Progenitor cell of endocrine pancreas (in vitro differentiated cells): ENCODE results near the gene FAM24B. TPM values are rescaled to one million over a fixed set of nuclear protein-coding genes. Genes with fewer than 3 reads are reported as not detected.
"Not testable (repeated sequence)": the region's sequence is repeated elsewhere in the genome, so short reads cannot be mapped to it uniquely, and the experiment has no call there.

Source experiments
- DNase-seq: peaks from one replicate; pipeline ENCODE4 v3.0.0; 2021; ENCODE audit warnings: low spot score; ENCODE audit not compliant: unreplicated experiment
- H3K27ac Mint-ChIP-seq: 2 replicates; pipeline ENCODE4 v1.8.0; 2021; ENCODE audit warnings: mild to moderate bottlenecking, moderate library complexity, mixed read lengths
- H3K27me3 Mint-ChIP-seq: 2 replicates; pipeline ENCODE4 v1.8.0; 2021; ENCODE audit warnings: mixed read lengths
- H3K36me3 Mint-ChIP-seq: 2 replicates; pipeline ENCODE4 v1.8.0; 2022; ENCODE audit warnings: mixed read lengths; ENCODE audit not compliant: insufficient read depth
- H3K4me1 Mint-ChIP-seq: 2 replicates; pipeline ENCODE4 v1.8.0; 2021; ENCODE audit warnings: low read depth, mixed read lengths
- H3K4me3 Mint-ChIP-seq: 2 replicates; pipeline ENCODE4 v1.8.0; 2021; ENCODE audit warnings: low read depth, mild to moderate bottlenecking, moderate library complexity, mixed read lengths
- H3K9me3 Mint-ChIP-seq: 2 replicates; pipeline ENCODE4 v1.8.0; 2021; ENCODE audit warnings: low read depth, mixed read lengths
- total RNA-seq: library from RNA; stranded (reverse); gene quantifications from 2 replicates; pipeline ENCODE4 v1.2.1, GENCODE V29; 2021
- TF ChIP-seq, protein P1 (sequence below): fragments of 200-600 bp; sonication (generic); IDR thresholded peaks from one replicate; pipeline ENCODE4 v1.5.0; 2021; ENCODE audit warnings: antibody characterized with exemption, mild to moderate bottlenecking; ENCODE audit not compliant: unreplicated experiment

FAM24B gene
- total RNA-seq, 1 donor from 2014 or later = not detected

DNA sequence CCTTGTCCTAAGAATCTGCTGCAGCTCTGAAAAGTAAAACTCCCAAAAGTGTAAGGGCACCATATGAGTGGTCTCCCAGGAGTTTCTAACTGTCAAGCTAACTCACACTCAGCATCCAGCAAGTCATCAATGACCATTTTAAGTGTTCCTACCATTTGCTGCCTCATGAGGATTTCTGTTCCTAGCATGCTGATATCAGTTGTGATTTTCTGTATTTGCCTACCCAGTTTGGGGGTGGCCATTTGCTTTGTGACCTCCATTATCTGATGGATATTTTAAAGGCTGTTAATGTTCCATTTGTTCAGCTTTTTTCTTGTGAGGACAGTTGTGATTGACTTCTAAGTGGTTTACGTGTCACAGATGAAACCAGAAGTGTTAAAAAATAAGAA lies 2.9 kb downstream of the FAM24B start:
- H3K4me1 Mint-ChIP-seq = peaks cover 3% of the 10 kb centered on the region
- H3K27ac Mint-ChIP-seq = no peak overlapping the region
- peaks cover 3% of the 10 kb centered on the region for H3K9me3 Mint-ChIP-seq
- H3K27me3 Mint-ChIP-seq = peaks cover 49% of the 10 kb centered on the region
- no peak overlapping the region for H3K4me3 Mint-ChIP-seq
- TF ChIP-seq, protein P1, sequence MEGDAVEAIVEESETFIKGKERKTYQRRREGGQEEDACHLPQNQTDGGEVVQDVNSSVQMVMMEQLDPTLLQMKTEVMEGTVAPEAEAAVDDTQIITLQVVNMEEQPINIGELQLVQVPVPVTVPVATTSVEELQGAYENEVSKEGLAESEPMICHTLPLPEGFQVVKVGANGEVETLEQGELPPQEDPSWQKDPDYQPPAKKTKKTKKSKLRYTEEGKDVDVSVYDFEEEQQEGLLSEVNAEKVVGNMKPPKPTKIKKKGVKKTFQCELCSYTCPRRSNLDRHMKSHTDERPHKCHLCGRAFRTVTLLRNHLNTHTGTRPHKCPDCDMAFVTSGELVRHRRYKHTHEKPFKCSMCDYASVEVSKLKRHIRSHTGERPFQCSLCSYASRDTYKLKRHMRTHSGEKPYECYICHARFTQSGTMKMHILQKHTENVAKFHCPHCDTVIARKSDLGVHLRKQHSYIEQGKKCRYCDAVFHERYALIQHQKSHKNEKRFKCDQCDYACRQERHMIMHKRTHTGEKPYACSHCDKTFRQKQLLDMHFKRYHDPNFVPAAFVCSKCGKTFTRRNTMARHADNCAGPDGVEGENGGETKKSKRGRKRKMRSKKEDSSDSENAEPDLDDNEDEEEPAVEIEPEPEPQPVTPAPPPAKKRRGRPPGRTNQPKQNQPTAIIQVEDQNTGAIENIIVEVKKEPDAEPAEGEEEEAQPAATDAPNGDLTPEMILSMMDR = no peak
- no peak for DNase-seq
- H3K36me3 Mint-ChIP-seq = no peaks in the 10 kb centered on the region

DNA sequence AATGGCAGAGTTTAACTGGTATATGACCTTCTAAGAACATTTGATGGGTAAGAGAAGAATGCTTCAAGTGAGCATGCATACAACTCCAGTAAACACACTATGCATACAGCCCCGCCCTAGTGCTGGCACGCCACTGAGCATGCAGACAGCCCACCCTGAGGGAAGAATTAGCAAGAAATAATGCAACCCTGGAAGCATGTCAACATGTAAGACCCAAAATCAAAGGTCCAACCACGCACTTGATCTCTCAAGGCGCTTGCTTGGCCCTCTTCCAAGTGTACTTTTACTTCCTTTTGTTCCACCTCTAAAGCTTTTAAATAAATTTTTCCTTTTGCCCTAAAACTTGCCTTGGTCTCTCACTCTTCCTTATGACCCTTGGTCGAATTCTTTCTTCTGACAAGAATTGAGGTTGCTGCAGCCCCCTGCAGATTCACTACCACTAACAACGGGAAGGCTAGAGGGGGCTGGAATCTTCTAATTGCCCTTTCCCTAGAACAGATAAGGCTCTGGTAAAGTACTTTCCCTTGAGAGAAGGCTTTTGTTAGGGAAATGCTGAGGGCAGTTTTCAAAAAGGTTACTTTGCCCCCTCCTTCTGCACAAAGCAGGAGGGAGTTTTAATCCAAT lies 3.4 kb downstream of the FAM24B start:
- Mint-ChIP-seq H3K4me3 (no peak overlapping the region), H3K36me3 (no peaks in the 10 kb centered on the region), H3K27me3 (peaks cover 46% of the 10 kb centered on the region), H3K27ac (no peak overlapping the region), H3K9me3 (peaks cover 3% of the 10 kb centered on the region), H3K4me1 (peaks cover 3% of the 10 kb centered on the region)
- DNase-seq = no peak
- TF ChIP-seq, protein P1 = no peak

DNA sequence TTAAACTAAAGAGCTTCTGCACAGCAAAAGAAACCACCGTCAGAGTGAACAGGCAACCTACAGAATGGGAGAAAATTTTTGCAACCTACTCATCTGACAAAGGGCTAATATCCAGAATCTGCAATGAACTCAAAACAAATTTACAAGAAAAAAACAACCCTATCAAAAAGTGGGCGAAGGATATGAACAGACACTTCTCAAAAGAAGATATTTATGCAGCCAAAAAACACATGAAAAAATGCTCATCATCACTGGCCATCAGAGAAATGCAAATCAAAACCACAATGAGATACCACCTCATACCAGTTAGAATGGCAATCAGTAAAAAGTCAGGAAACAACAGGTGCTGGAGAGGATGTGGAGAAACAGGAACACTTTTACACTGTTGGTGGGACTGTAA lies 7.4 kb downstream of the FAM24B start:
- H3K36me3 Mint-ChIP-seq, H3K4me1 Mint-ChIP-seq, H3K4me3 Mint-ChIP-seq, H3K27ac Mint-ChIP-seq, DNase-seq: not testable (repeated sequence)
- peaks cover 16% of the 10 kb centered on the region for H3K27me3 Mint-ChIP-seq
- H3K9me3 Mint-ChIP-seq = peaks cover 12% of the 10 kb centered on the region

DNA sequence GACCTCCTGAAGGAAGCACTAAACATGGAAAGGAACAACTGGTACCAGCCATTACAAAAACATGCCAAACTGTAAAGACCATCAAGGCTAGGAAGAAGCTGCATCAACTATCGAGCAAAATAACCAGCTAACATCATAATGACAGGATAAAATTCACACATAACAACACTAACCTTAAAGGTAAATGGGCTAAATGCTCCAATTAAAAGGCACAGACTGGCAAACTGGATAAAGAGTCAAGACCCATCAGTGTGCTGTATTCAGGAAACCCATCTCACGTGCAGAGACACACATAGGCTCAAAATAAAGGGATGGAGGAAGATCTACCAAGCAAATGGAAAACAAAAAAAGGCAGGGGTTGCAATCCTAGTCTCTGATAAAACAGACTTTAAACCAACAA lies 10.6 kb downstream of the FAM24B start:
- H3K27me3 Mint-ChIP-seq, H3K4me3 Mint-ChIP-seq, H3K36me3 Mint-ChIP-seq, H3K27ac Mint-ChIP-seq, DNase-seq, H3K4me1 Mint-ChIP-seq: not testable (repeated sequence)
- H3K9me3 Mint-ChIP-seq = peaks cover 18% of the 10 kb centered on the region

DNA sequence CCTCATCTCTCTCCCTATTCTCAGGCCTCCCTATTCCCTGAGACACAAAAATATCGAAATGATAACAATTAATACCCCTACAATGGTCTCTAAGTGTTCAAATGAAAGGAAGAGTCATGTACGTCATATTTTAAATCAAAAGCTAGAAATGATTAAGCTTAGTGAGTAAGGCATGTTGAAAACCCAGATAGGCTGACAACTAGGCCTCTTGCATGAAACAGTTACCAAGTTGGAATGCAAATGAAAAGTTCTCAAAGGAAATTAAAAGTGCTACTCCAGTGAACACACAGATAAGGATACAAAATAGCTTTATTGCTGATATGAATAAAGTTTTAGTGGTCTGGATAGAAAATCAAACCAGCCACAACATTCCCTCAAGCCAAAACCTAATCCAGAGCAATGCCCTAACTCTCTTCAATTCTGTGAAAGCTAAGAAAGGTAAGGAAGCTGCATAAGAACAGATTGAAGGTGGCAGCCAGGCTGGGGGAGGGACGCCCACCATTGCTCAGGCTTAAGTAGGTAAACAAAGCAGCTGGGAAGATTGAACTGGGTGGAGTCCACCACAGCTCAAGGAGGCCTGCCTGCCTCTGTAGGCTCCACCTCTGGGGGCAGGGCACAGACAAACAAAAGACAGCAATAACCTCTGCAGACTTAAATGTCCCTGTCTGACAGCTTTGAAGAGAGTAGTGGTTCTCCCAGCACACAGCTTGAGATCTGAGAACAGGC lies 12.5 kb downstream of the FAM24B start:
- not testable (repeated sequence) for DNase-seq, H3K36me3 Mint-ChIP-seq, H3K4me3 Mint-ChIP-seq, H3K27me3 Mint-ChIP-seq, H3K27ac Mint-ChIP-seq, H3K4me1 Mint-ChIP-seq
- peaks cover 15% of the 10 kb centered on the region for H3K9me3 Mint-ChIP-seq

DNA sequence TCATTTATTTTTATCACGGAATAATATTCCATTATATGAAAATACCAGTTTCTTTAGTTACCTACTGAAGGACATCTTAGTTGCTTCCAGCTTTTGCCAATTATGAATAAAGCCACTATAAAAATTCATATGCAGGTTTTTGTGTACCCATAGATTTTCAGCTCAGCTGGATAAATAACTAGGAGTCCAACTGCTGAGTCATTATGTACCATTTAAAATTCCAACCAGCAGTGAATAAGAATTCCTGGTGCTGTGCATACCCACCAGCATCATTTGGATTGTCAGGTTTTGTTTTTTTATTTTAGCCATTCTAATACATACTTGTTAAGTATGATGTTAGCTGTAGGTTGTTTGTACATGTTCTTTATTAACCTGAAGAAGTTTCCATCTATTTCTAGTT lies 14.5 kb downstream of the FAM24B start:
- Mint-ChIP-seq H3K4me1 (no peaks in the 10 kb centered on the region), H3K36me3 (peaks cover 2% of the 10 kb centered on the region), H3K27me3 (no peaks in the 10 kb centered on the region), H3K27ac (no peak overlapping the region), H3K4me3 (no peak overlapping the region), H3K9me3 (peaks cover 11% of the 10 kb centered on the region)
- no peak for DNase-seq
- TF ChIP-seq, protein P1 = no peak

DNA sequence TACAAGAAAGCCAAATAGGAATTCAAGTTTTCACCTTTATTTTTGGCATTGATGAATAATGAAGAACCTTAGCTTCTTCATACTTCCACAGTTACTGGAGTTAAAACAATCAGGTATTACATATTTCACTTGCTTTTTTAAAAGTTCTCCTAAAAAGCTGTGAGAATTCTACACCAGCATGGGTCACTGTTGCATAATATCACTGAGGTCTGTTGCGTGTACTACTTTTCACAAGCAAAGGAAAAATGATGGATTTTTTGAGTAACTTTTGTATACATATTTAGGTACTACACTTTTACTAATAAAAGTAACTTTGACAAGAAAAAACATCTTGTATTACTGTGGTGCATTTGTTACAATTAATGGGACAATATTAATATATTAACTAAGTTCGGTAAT lies 15.2 kb downstream of the FAM24B start:
- peaks cover 2% of the 10 kb centered on the region for H3K36me3 Mint-ChIP-seq
- peaks cover 11% of the 10 kb centered on the region for H3K9me3 Mint-ChIP-seq
- H3K27me3 Mint-ChIP-seq = no peaks in the 10 kb centered on the region
- H3K27ac Mint-ChIP-seq = no peak overlapping the region
- no peaks in the 10 kb centered on the region for H3K4me1 Mint-ChIP-seq
- no peak for DNase-seq
- no peak overlapping the region for H3K4me3 Mint-ChIP-seq
- TF ChIP-seq, protein P1 = no peak
